Esophagus squamous epithelium (tissue), 5 donors: Measurements from ENCODE around the gene LPIN1. TPM values are rescaled to one million over a fixed set of nuclear protein-coding genes. Genes with fewer than 3 reads are reported as not detected.
"Not testable (repeated sequence)": the region's sequence is repeated elsewhere in the genome, so short reads cannot be mapped to it uniquely, and the experiment has no call there.

ENCODE experiments used
- DNase-seq: peaks from one replicate; lab custom pipeline; 2025; lab: John Stamatoyannopoulos, UW
- H3K27ac ChIP-seq, 4 donors: fragments of 200-600 bp; sonication (generic); one replicate each; pipeline ENCODE4 v1.5.1; 2016 to 2019; ENCODE audit warnings: mild to moderate bottlenecking in 1 of 4
- H3K27me3 ChIP-seq, 4 donors: fragments of 200-600 bp; sonication (generic); 1 replicate in 3 of 4; 2 replicates in 1 of 4; pipeline versions ENCODE4 v1.5.1 to v1.6.0; 2017 to 2021; ENCODE audit warnings: antibody characterized with exemption in 1 of 4
- H3K36me3 ChIP-seq, 3 donors: fragments of 200-600 bp; sonication (generic); one replicate each; pipeline ENCODE4 v1.5.1; 2016 to 2019
- H3K4me1 ChIP-seq, 3 donors: fragments of 200-600 bp; sonication (generic); one replicate each; pipeline ENCODE4 v1.5.1; 2017 to 2019
- H3K4me3 ChIP-seq, 4 donors: fragments of 200-600 bp; sonication (generic); 1 replicate in 3 of 4; 2 replicates in 1 of 4; pipeline ENCODE4 v1.5.1; 2016 to 2019; ENCODE audit warnings: mild to moderate bottlenecking in 2 of 4, moderate library complexity in 1 of 4
- H3K9me3 ChIP-seq, 3 donors: fragments of 200-600 bp; sonication (generic); one replicate each; pipeline ENCODE4 v1.5.1; 2016 to 2019
- POLR2A ChIP-seq, 4 donors: fragments of 450-650 bp; IDR thresholded peaks; one replicate each; pipeline ENCODE4 v1.6.1; 2017; ENCODE audit warnings: antibody characterized with exemption in 4 of 4, mild to moderate bottlenecking in 4 of 4, moderate library complexity in 3 of 4
- WGBS, 2 donors: methylation state at CpG; one replicate each; pipeline ENCODE4 v1.1.5; 2018; 5-methylcytosine and 5-hydroxymethylcytosine counted together
- intact Hi-C: fragments of 100-400 bp; cut with DNase I; formaldehyde crosslinking; loops from one replicate; pipeline ENCODE4 v1.15.0; 2022
- total RNA-seq, 4 donors: library from RNA; depleted of rRNA; stranded (reverse); fragments of >200 nt; gene quantifications; one replicate each; pipeline ENCODE4 v1.1.0, GENCODE V29; 2016
- TF ChIP-seq, protein P1 (sequence below), 6 experiments: fragments of 450-650 bp in 4 of 6; fragments of 200-600 bp in 2 of 6; sonication (generic) in 2 of 6; IDR thresholded peaks; one replicate each; pipeline ENCODE4 v1.5.1; 2016 to 2019; ENCODE audit warnings: antibody characterized with exemption in 6 of 6, mild to moderate bottlenecking in 4 of 6, moderate library complexity in 4 of 6
- donor health status: DM: yes; HTN: yes; CAD: no.

LPIN1 gene
- total RNA-seq, 4 donors from 2014 or later, result 16.9 to 80.9 (median 39.7) TPM

DNA sequence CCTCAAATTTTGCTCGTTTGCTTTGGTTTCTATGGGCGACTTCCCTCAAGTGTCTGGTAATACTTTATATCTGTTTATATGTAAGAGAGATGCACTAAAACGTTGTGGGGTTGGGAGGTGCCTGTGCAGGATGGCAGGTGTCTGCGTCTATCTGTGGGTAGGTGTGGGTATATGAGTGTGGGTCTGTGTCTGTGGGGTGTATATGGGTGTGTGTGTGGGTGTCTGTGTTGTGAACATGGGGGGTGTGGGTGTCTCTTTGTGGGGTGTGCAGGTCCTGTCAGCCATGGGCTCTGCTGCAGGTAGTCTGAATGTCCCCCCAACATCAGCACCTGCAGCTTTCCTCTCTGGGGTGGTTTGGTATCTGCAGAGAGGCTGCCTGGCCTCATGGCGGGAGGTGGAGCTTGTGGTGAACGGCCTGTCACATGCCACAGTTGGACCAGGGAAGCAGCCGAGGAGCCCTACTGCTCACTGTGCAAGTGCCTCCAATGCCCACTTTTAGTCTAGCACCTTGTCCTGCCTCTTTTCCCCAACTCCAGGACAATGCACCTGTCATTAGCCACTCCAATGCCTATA is 90.3 kb downstream of the LPIN1 start:
- TF ChIP-seq, protein P1, sequence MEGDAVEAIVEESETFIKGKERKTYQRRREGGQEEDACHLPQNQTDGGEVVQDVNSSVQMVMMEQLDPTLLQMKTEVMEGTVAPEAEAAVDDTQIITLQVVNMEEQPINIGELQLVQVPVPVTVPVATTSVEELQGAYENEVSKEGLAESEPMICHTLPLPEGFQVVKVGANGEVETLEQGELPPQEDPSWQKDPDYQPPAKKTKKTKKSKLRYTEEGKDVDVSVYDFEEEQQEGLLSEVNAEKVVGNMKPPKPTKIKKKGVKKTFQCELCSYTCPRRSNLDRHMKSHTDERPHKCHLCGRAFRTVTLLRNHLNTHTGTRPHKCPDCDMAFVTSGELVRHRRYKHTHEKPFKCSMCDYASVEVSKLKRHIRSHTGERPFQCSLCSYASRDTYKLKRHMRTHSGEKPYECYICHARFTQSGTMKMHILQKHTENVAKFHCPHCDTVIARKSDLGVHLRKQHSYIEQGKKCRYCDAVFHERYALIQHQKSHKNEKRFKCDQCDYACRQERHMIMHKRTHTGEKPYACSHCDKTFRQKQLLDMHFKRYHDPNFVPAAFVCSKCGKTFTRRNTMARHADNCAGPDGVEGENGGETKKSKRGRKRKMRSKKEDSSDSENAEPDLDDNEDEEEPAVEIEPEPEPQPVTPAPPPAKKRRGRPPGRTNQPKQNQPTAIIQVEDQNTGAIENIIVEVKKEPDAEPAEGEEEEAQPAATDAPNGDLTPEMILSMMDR (IDR thresholded peaks at IDR 0.05), result no peak
- no peak for TF ChIP-seq POLR2A (IDR thresholded peaks at IDR 0.05)
- Histone ChIP-seq H3K4me3 (no peak overlapping the region), H3K27ac (no peak overlapping the region), H3K4me1 (no peaks in the 10 kb centered on the region), H3K9me3 (no peaks in the 10 kb centered on the region), H3K27me3 (no peaks in the 10 kb centered on the region), H3K36me3 (no peaks in the 10 kb centered on the region)
- 75 to 87% methylated on average over 7 of the region's 7 CpGs for WGBS, 2 donors
- intact Hi-C loops, result no loop called here
- DNase-seq, result no peak

DNA sequence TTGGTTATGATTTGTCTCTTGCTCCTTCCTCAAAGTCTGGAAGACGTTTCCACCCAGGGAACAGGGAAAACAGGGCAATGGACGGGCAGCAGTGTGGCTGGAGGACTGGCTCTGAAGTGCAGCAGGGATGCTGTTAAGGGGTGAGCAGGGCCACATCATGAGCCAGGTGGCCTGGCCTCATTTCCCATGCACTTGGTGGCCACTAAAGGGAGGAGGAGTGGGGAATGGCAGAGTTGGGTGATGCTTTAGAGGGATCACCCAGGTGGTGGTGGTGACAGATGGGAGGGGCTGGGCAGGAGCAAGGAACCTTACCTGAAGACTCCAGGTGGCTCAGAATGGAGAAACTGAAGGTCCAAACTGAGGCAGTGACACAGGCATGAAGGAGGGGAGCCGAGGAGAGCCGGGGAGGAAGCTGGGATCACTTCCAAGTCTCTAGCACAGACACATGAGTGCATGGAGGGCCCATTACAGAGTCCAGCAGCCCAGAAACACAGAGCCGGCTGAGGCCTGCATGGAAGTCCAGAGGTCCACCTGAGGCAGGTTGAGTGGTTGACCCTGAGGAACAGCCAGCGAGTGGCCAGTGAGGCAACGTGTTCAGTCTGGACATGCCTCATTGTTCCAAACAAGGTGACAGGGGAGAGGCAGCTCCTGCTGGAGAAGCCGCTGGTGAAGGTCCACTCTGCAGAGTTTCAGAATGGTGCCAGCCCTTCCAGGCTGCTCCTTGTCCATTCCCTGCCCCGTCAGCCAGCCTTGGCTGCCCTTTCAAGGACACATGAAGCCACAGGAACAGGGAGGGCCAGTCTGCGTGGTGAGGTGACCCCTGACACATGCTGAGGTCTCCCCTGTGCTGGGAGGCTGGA is 91.7 kb downstream of the LPIN1 start:
- Histone ChIP-seq H3K36me3 (no peaks in the 10 kb centered on the region), H3K4me1 (no peaks in the 10 kb centered on the region), H3K4me3 (no peak overlapping the region), H3K27ac (no peak overlapping the region), H3K27me3 (no peaks in the 10 kb centered on the region), H3K9me3 (no peaks in the 10 kb centered on the region)
- intact Hi-C loops, result no loop called here
- WGBS, 2 donors, result 85 to 86% methylated on average over 6 to 10 of the region's 10 CpGs
- DNase-seq, result no peak
- TF ChIP-seq, protein P1 (IDR thresholded peaks at IDR 0.05), result no peak
- TF ChIP-seq POLR2A (IDR thresholded peaks at IDR 0.05), result no peak

DNA sequence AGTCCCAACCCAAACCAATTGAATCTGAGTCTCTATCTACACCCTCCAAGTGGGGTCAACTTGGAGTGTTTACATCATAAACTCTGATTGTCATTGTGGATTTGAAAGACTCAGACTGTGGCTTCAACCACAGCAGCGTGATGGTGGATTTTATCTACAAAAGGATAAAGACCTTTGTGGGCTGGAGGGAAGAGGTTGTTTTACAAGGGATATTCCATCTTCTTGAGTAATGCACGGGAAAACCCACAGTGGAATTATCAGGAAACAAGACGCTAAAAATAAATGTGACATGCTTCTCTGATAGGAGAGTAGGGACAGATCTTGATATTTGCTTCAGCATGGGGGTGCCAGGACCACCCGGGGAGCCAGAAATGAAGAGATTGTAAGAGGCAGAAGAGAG is 93.5 kb downstream of the LPIN1 start:
- 66 to 70% methylated on average over 4 of the region's 4 CpGs for WGBS, 2 donors
- Histone ChIP-seq H3K9me3 (no peaks in the 10 kb centered on the region), H3K27ac (no peak overlapping the region), H3K27me3 (no peaks in the 10 kb centered on the region), H3K4me3 (no peak overlapping the region), H3K4me1 (no peaks in the 10 kb centered on the region), H3K36me3 (no peaks in the 10 kb centered on the region)
- DNase-seq, result no peak
- no peak for TF ChIP-seq POLR2A (IDR thresholded peaks at IDR 0.05)
- TF ChIP-seq, protein P1 (IDR thresholded peaks at IDR 0.05), result no peak
- intact Hi-C loops, result no loop called here

DNA sequence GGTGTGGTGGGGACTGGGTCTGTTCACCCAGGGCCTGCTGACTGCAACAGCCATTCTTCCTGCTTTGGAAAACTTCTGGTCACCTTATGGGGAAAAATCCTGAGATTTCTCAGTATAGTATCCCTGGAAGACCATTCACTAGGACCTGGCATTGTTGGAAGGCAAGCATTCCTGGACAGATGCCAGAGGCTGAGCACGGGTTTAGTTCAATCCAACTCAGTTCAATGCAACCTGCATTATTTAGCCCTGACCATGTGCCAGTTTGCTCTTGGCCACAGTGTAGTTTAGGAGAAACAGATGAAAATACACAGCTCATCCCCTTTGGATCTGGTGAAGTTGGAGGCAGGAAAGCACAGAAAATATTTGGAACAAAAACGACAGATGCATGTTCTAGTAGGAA is 95.9 kb downstream of the LPIN1 start:
- WGBS, 2 donors, result 19 to 33% methylated on average over 2 of the region's 2 CpGs
- H3K36me3 ChIP-seq, result no peaks in the 10 kb centered on the region
- no peak overlapping the region for H3K4me3 ChIP-seq
- DNase-seq, result no peak
- no peaks in the 10 kb centered on the region for H3K4me1 ChIP-seq
- H3K27me3 ChIP-seq, result no peaks in the 10 kb centered on the region
- intact Hi-C loops, result no loop called here
- no peak overlapping the region for H3K27ac ChIP-seq
- H3K9me3 ChIP-seq, result no peaks in the 10 kb centered on the region
- TF ChIP-seq, protein P1 (IDR thresholded peaks at IDR 0.05), result no peak
- no peak for TF ChIP-seq POLR2A (IDR thresholded peaks at IDR 0.05)

DNA sequence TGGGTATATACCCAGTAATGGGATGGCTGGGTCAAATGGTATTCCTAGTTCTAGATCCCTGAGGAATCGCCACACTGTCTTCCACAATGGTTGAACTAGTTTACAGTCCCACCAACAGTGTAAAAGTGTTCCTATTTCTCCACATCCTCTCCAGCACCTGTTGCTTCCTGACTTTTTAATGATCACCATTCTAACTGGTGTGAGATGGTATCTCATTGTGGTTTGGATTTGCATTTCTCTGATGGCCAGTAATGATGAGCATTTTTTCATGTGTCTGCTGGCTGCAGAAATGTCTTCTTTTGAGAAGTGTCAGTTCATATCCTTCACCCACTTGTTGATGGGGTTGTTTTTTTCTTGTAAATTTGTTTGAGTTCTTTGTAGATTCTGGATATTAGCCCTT is 98.4 kb downstream of the LPIN1 start:
- H3K36me3 ChIP-seq, H3K9me3 ChIP-seq, DNase-seq, H3K27ac ChIP-seq, H3K4me3 ChIP-seq, intact Hi-C loops, H3K27me3 ChIP-seq, H3K4me1 ChIP-seq: not testable (repeated sequence)
- WGBS, 2 donors, result 80% methylated on average over 1 of the region's 1 CpG; no CpG with 5 or more reads in 1 of the 2 donors

DNA sequence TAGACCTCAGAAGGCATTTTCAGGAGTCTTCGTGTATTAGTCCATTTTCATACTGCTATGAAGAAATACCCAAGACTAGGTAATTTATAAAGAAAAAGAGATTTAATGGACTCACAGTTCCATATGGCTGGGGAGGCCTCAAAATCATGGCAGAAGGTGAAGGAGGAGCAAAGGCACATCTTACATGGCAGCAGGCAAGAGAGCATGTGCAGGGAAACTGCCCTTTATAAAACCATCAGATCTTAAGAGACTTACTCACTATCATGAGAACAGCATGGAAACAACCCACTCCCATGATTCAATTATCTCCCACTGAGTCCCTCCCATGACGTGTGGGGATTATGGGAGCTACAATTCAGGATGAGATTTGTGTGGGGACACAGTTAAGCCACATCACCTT is 101.5 kb downstream of the LPIN1 start:
- H3K4me1 ChIP-seq, H3K36me3 ChIP-seq, H3K4me3 ChIP-seq, H3K9me3 ChIP-seq, H3K27me3 ChIP-seq, DNase-seq, H3K27ac ChIP-seq, intact Hi-C loops: not testable (repeated sequence)
- WGBS, 2 donors, result 82 to 84% methylated on average over 1 to 2 of the region's 2 CpGs
